HepG2 (cell line): Measurements from ENCODE around the gene NCOA3. TPM values are rescaled to one million over a fixed set of nuclear protein-coding genes. Genes with fewer than 3 reads are reported as not detected.

Experiments
- ATAC-seq: fragments of 200-7000 bp; cut with Tn5 transposase; 3 replicates; pipeline ENCODE4 v1.9.1; 2020; ENCODE audit warnings: mild to moderate bottlenecking, moderate library complexity
- BruUV-seq: library from RNA; stranded (reverse); fragments of 400-500 nt; replicated peaks from 2 replicates; lab custom pipeline; 2021; lab: Mats Ljungman, UMichigan
- CTCF ChIA-PET: fragments of 300-600 bp; formaldehyde crosslinking; extraction: SDS; loops from one replicate; lab custom pipeline; 2021; ENCODE audit warnings: low total read pairs, inconsistent platforms, low intra/inter-chr PET ratio; lab: Yijun Ruan, JAX
- POLR2A ChIA-PET: fragments of 350-600 bp; sonication (Branson Sonifier 250); formaldehyde crosslinking; loops from one replicate; lab custom pipeline; 2020; ENCODE audit warnings: antibody characterized with exemption, inconsistent platforms; lab: Yijun Ruan, JAX
- DNase-seq: peaks from one replicate; pipeline ENCODE4 v3.0.0-alpha.2; 2015; ENCODE audit warnings: low spot score
- FAIRE-seq: peaks from 3 replicates; lab custom pipeline; 2011; peaks lifted over from hg19 to GRCh38; lab: Jason Lieb, UNC
- H2AFZ ChIP-seq: one replicate; pipeline ENCODE4 v1.6.1; 2011; ENCODE audit warnings: low read length, inconsistent platforms
- H3K27ac ChIP-seq: fragments of 300-600 bp; 3 replicates; pipeline ENCODE4 v1.8.0; 2011; ENCODE audit warnings: mixed run types, mild to moderate bottlenecking, mixed read lengths, low read length, inconsistent platforms; ENCODE audit not compliant: insufficient read depth; ENCODE audit errors: extremely low read length
- H3K27me3 ChIP-seq, 2 experiments: fragments of 200-600 bp in 1 of 2; 2 replicates in 1 of 2; 3 replicates in 1 of 2; pipeline versions ENCODE4 v1.6.0 to v1.8.0; 2011; ENCODE audit warnings: low read length in 2 of 2, mild to moderate bottlenecking in 2 of 2, moderate library complexity in 2 of 2, inconsistent platforms in 1 of 2; ENCODE audit not compliant: insufficient read depth in 2 of 2, control insufficient read depth in 1 of 2
- H3K36me3 ChIP-seq, 2 experiments: fragments of 200-600 bp in 1 of 2; replicated peaks in 1 of 2; 2 replicates in 1 of 2; 3 replicates in 1 of 2; pipeline versions ENCODE4 v1.5.1 to v1.8.0; 2011; ENCODE audit warnings: low read length in 2 of 2, inconsistent platforms in 1 of 2; ENCODE audit not compliant: insufficient read depth in 2 of 2, control insufficient read depth in 1 of 2
- H3K4me1 ChIP-seq: 2 replicates; pipeline ENCODE4 v1.5.1; 2012; ENCODE audit warnings: low read length, inconsistent platforms; ENCODE audit not compliant: insufficient read depth
- H3K4me2 ChIP-seq: 2 replicates; pipeline ENCODE4 v1.6.0; 2011; ENCODE audit warnings: low read depth, low read length, inconsistent platforms
- H3K4me3 ChIP-seq, 3 experiments: fragments of 200-600 bp in 1 of 3; sonication (generic), shearing (Covaris generic) in 1 of 3; replicated peaks in 1 of 3; 2 replicates each; pipeline ENCODE4 v1.5.1; 2011 to 2016; ENCODE audit warnings: low read length in 3 of 3, inconsistent platforms in 2 of 3, low read depth in 2 of 3, mild to moderate bottlenecking in 2 of 3, control low read depth in 1 of 3, mixed read lengths in 1 of 3; ENCODE audit not compliant: insufficient read depth in 1 of 3
- H3K79me2 ChIP-seq: one replicate; pipeline ENCODE4 v1.6.1; 2011; ENCODE audit warnings: low read length, inconsistent platforms; ENCODE audit not compliant: insufficient read depth
- H3K9ac ChIP-seq: 2 replicates; pipeline ENCODE4 v1.6.0; 2011; ENCODE audit warnings: mild to moderate bottlenecking, low read depth, low read length, inconsistent platforms; ENCODE audit not compliant: insufficient read depth
- H3K9me3 ChIP-seq: 2 replicates; pipeline ENCODE4 v1.5.1; 2012; ENCODE audit warnings: mild to moderate bottlenecking, low read length
- H4K20me1 ChIP-seq: 2 replicates; pipeline ENCODE4 v1.6.0; 2011; ENCODE audit warnings: inconsistent platforms, mild to moderate bottlenecking, low read length, moderate library complexity; ENCODE audit not compliant: insufficient read depth
- BORCS8-MEF2B ChIP-seq: sonication (generic); formaldehyde crosslinking; IDR thresholded peaks from 2 replicates; pipeline ENCODE4 v1.8.0; 2022; ENCODE audit warnings: mild to moderate bottlenecking, missing genetic modification reagents
- CBX5 ChIP-seq: sonication (generic); formaldehyde crosslinking; IDR thresholded peaks from 2 replicates; pipeline ENCODE4 v1.4.0; 2020; ENCODE audit warnings: missing genetic modification reagents, borderline replicate concordance
- CREB3 ChIP-seq: sonication (generic); formaldehyde crosslinking; IDR thresholded peaks from 2 replicates; pipeline ENCODE4 v1.5.0; 2020; ENCODE audit warnings: missing genetic modification reagents
- ELF3 ChIP-seq: IDR thresholded peaks from 2 replicates; pipeline ENCODE4 v1.6.1; 2016; ENCODE audit warnings: missing genetic modification reagents, missing compliant biosample characterization
- JUN ChIP-seq: sonication (generic); formaldehyde crosslinking; IDR thresholded peaks from 2 replicates; pipeline ENCODE4 v1.4.0; 2020; ENCODE audit warnings: mild to moderate bottlenecking, missing genetic modification reagents
- NFYC ChIP-seq: IDR thresholded peaks from 2 replicates; pipeline ENCODE4 v1.6.1; 2016; ENCODE audit warnings: missing genetic modification reagents, missing compliant biosample characterization
- REXO4 ChIP-seq: sonication (generic); formaldehyde crosslinking; IDR thresholded peaks from 2 replicates; pipeline ENCODE4 v1.8.0; 2022; ENCODE audit warnings: missing genetic modification reagents, mild to moderate bottlenecking, borderline replicate concordance
- SPEN ChIP-seq: sonication (generic); formaldehyde crosslinking; IDR thresholded peaks from 2 replicates; pipeline ENCODE4 v1.5.1; 2020; ENCODE audit warnings: low read depth, mild to moderate bottlenecking, missing genetic modification reagents
- ZFP41 ChIP-seq: sonication (generic); formaldehyde crosslinking; IDR thresholded peaks from 2 replicates; pipeline ENCODE4 v1.4.0; 2020; ENCODE audit warnings: mild to moderate bottlenecking, missing genetic modification reagents, borderline replicate concordance
- ZNF253 ChIP-seq: sonication (generic); formaldehyde crosslinking; IDR thresholded peaks from 2 replicates; pipeline ENCODE4 v1.8.0; 2022; ENCODE audit warnings: mild to moderate bottlenecking, missing genetic modification reagents, borderline replicate concordance
- ZNF335 ChIP-seq: sonication (generic); formaldehyde crosslinking; IDR thresholded peaks from 2 replicates; pipeline ENCODE4 v1.4.0; 2020; ENCODE audit warnings: missing genetic modification reagents
- ZNF34 ChIP-seq: sonication (generic); formaldehyde crosslinking; IDR thresholded peaks from 2 replicates; pipeline ENCODE4 v1.4.0; 2020; ENCODE audit warnings: mild to moderate bottlenecking, missing genetic modification reagents, borderline replicate concordance
- ZNF350 ChIP-seq: sonication (generic); formaldehyde crosslinking; IDR thresholded peaks from 2 replicates; pipeline ENCODE4 v1.4.0; 2020; ENCODE audit warnings: mild to moderate bottlenecking, low read depth, missing genetic modification reagents, borderline replicate concordance
- ZNF510 ChIP-seq: sonication (generic); formaldehyde crosslinking; IDR thresholded peaks from 2 replicates; pipeline ENCODE4 v1.4.0; 2020; ENCODE audit warnings: low read depth, mild to moderate bottlenecking, missing genetic modification reagents
- ZNF550 ChIP-seq: sonication (generic); formaldehyde crosslinking; IDR thresholded peaks from 2 replicates; pipeline ENCODE4 v1.4.0; 2020; ENCODE audit warnings: mild to moderate bottlenecking, missing genetic modification reagents, borderline replicate concordance
- ZNF674 ChIP-seq: sonication (generic); formaldehyde crosslinking; IDR thresholded peaks from 2 replicates; pipeline ENCODE4 v1.5.0; 2020; ENCODE audit warnings: low read depth, mild to moderate bottlenecking, missing genetic modification reagents
- ZNF737 ChIP-seq: sonication (generic); formaldehyde crosslinking; IDR thresholded peaks from 2 replicates; pipeline ENCODE4 v1.5.0; 2020; ENCODE audit warnings: missing genetic modification reagents, mild to moderate bottlenecking, borderline replicate concordance
- WGBS: methylation state at CpG from one replicate; pipeline ENCODE4 v1.1.6; 2017; ENCODE audit warnings: low lambda C conversion rate; 5-methylcytosine and 5-hydroxymethylcytosine counted together
- in situ Hi-C: cut with HindIII; loops from 2 replicates; pipeline ENCODE4 v1.10.0; 2017; ENCODE audit warnings: low pct_unique_long_range_greater_than_20kb; ENCODE audit not compliant: extremely low pct_ligation_motif_present
- intact Hi-C: fragments of 100-400 bp; cut with micrococcal nuclease; formaldehyde crosslinking; loops from one replicate; pipeline ENCODE4 v1.10.0; 2022; ENCODE audit not compliant: unreplicated experiment
- polyA plus RNA-seq, 8 experiments: library from polyadenylated mRNA; depleted of rRNA in 3 of 8; stranded (reverse) in 7 of 8; unstranded in 1 of 8; fragments of >200 nt; fragmentation: Illumina TruSeq in 4 of 8; extraction: Trizol in 4 of 8; gene quantifications; 2 replicates each; pipeline versions ENCODE4 v1.2.1 to v1.2.3, GENCODE V29; 2011 to 2016; ENCODE audit warnings: low read depth in 4 of 8, missing spikeins in 1 of 8, mixed read lengths in 1 of 8; ENCODE audit not compliant: insufficient read depth in 1 of 8
- total RNA-seq, 5 experiments: library from RNA; depleted of rRNA; stranded (reverse); fragments of >200 nt; fragmentation: Illumina TruSeq; extraction: Trizol; gene quantifications; 2 replicates each; pipeline ENCODE4 v1.2.3, GENCODE V29; 2016; ENCODE audit warnings: low read depth in 1 of 5
- TF ChIP-seq, protein P1 (sequence below): sonication (generic); formaldehyde crosslinking; IDR thresholded peaks from 2 replicates; pipeline ENCODE4 v1.5.0; 2020; ENCODE audit warnings: missing genetic modification reagents

The NCOA3 gene
- total and polyA plus RNA-seq, 2 of the 13 experiments (the other 11 are each of a cell fraction or from before 2014, with no cell fraction given): 35.0 to 56.8 TPM

DNA sequence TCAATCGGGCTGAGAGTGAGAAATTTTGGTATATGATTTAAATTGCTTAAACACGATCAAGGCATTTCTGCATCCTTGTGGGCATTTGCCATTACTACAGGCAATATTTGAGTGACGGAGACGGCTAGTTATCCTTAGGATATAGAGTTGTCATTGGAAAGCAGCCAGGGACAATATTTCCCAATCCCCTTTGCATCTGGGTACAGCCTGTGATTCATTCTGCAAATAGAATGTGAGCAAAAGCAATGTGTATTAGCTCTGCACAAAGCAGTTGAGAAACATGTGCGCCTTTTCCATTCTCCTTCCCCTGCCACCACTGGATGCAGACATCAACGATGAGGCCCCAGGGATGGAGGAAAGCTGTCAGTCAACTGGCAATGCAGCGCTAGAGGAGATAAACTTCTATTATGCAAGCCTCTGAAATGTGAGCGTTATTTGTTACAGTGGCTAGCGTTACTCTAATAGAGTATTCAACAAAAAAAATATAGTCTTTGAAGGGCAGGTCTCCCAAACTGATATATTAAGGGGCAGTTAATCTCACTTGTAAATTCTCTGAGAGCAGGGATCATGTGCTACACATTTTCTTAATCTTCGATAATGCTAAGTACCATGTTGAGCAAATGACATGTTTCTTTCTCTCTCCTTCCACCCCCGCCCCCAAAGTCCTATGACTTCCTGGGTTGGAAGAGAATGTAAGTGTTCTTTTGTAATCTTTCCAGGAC is 37.1 kb upstream of the NCOA3 start (continued):
- peak; percentile 81 for TF ChIP-seq SPEN (CRISPR knock-in tag)

GRCh38 chr20:47465335-47466090 is 36.2 kb upstream of the NCOA3 start:
- H3K4me3 ChIP-seq: no peak overlapping the region
- DNase-seq: no peak
- no peaks in the 10 kb centered on the region for H3K36me3 ChIP-seq
- no peak overlapping the region for H3K27ac ChIP-seq
- no peaks in the 10 kb centered on the region for H3K27me3 ChIP-seq
- H2AFZ ChIP-seq: no peak overlapping the region
- peaks cover 69% of the 10 kb centered on the region for H3K4me1 ChIP-seq
- ChIA-PET CTCF (interaction anchor here (1.1 kb wide), 1 partner anchor 10 kb away, joined by 5 read pairs; no protein-coding TSS in a partner anchor), POLR2A (interaction anchor here (1.7 to 2.8 kb wide), 2 partner anchors 10 to 21 kb away, joined by 4 to 27 read pairs; no protein-coding TSS in a partner anchor)
- H4K20me1 ChIP-seq: no peaks in the 10 kb centered on the region
- 97% methylated on average over 16 of the region's 16 CpGs for WGBS
- BruUV-seq: no TSS peak
- intact Hi-C loops: no loop called here
- no peak for FAIRE-seq
- peak overlapping the region; percentile 62; the same call in 1 of the 2 replicates for H3K4me2 ChIP-seq
- H3K9me3 ChIP-seq: no peaks in the 10 kb centered on the region
- ATAC-seq: no peak
- H3K9ac ChIP-seq: no peak overlapping the region
- H3K79me2 ChIP-seq: no peaks in the 10 kb centered on the region
- in situ Hi-C loops: no loop called here
- TF ChIP-seq ZNF550 (CRISPR knock-in tag): 0 out of 2 replicates have a peak, but pooled peaks have one; percentile 85
- peak; percentile 42; the same call in 1 of the 2 replicates for TF ChIP-seq ZNF510 (CRISPR knock-in tag)
- TF ChIP-seq ELF3: no peak
- TF ChIP-seq, protein P1, sequence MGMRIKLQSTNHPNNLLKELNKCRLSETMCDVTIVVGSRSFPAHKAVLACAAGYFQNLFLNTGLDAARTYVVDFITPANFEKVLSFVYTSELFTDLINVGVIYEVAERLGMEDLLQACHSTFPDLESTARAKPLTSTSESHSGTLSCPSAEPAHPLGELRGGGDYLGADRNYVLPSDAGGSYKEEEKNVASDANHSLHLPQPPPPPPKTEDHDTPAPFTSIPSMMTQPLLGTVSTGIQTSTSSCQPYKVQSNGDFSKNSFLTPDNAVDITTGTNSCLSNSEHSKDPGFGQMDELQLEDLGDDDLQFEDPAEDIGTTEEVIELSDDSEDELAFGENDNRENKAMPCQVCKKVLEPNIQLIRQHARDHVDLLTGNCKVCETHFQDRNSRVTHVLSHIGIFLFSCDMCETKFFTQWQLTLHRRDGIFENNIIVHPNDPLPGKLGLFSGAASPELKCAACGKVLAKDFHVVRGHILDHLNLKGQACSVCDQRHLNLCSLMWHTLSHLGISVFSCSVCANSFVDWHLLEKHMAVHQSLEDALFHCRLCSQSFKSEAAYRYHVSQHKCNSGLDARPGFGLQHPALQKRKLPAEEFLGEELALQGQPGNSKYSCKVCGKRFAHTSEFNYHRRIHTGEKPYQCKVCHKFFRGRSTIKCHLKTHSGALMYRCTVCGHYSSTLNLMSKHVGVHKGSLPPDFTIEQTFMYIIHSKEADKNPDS (CRISPR knock-in tag): no peak
- no peak for TF ChIP-seq ZNF674 (CRISPR knock-in tag)
- no peak for TF ChIP-seq ZNF34
- TF ChIP-seq NFYC (CRISPR knock-in tag): peak; percentile 65
- TF ChIP-seq ZNF737 (CRISPR knock-in tag): no peak
- 0 out of 2 replicates have a peak, but pooled peaks have one; percentile 40 for TF ChIP-seq JUN (CRISPR knock-in tag)
- TF ChIP-seq BORCS8-MEF2B (CRISPR knock-in tag): no peak
- TF ChIP-seq ZNF253 (CRISPR knock-in tag): 0 out of 2 replicates have a peak, but pooled peaks have one; percentile 13
- peak; percentile 43; the same call in 1 of the 2 replicates for TF ChIP-seq CBX5 (CRISPR knock-in tag)
- 0 out of 2 replicates have a peak, but pooled peaks have one; percentile 17 for TF ChIP-seq ZNF350 (CRISPR knock-in tag)
- no peak for TF ChIP-seq ZNF335
- 0 out of 2 replicates have a peak, but pooled peaks have one; percentile 10 for TF ChIP-seq CREB3 (CRISPR knock-in tag)
- peak; percentile 62; the same call in 1 of the 2 replicates for TF ChIP-seq ZFP41 (CRISPR knock-in tag)
- 0 out of 2 replicates have a peak, but pooled peaks have one; percentile 66 for TF ChIP-seq REXO4 (CRISPR knock-in tag)
